ENCODE data around the gene ITPR1.

ITPR1 gene

GRCh38 chr3:4748701-4749378 is 255.7 kb downstream of the ITPR1 start:
- Histone ChIP-seq H3K27me3 (replicated peaks in 2 of 5; ENCODE audit: control insufficient read depth in 4 of 5, insufficient read depth in 5 of 5, low read length in 4 of 5) (no peaks in the 10 kb centered on the region), H3K4me1 (ENCODE audit: control extremely low read depth in 1 of 4, control insufficient read depth in 4 of 4, insufficient read depth in 4 of 4, low read length in 3 of 4) (peaks cover 32 to 59% (median 48%) of the 10 kb centered on the region in 4 experiments), H3K36me3 (ENCODE audit: control insufficient read depth in 4 of 4, insufficient read depth in 4 of 4, low read length in 3 of 4) (peaks cover 0 to 30% (median 20%) of the 10 kb centered on the region in 4 experiments), H3K4me3 (ENCODE audit: control insufficient read depth in 1 of 7, extremely low read depth in 1 of 7, insufficient read depth in 4 of 7, low read depth in 2 of 7, low read length in 6 of 7) (no peak overlapping the region), H3K9me3 (ENCODE audit: control extremely low read depth in 1 of 5, control insufficient read depth in 4 of 5, insufficient read depth in 2 of 5, low read depth in 1 of 5, low read length in 4 of 5) (no peaks in the 10 kb centered on the region), H3K27ac (ENCODE audit: insufficient read depth in 1 of 2, low read depth in 1 of 2, low read length in 2 of 2, poor library complexity in 1 of 2, severe bottlenecking in 2 of 2) (no peak overlapping the region)
- CTCF ChIA-PET, result interaction anchor here (1.0 to 2.5 kb wide), 5 partner anchors 9 to 263 kb away, joined by 3 to 14 read pairs (median 9); no protein-coding TSS in a partner anchor
- 93% methylated on average over 11 of the region's 16 CpGs for WGBS (ENCODE audit: insufficient coverage)
- peak in 1 of 3 donors; percentile 24 for DNase-seq
- POLR2A ChIA-PET, result interaction anchor here (0.8 to 0.9 kb wide), 2 partner anchors 10 to 11 kb away, joined by 3 read pairs; no protein-coding TSS in a partner anchor

GRCh38 chr3:4749567-4750002 is 256.4 kb downstream of the ITPR1 start:
- DNase-seq, result no peak
- no peaks in the 10 kb centered on the region for H3K27me3 ChIP-seq (replicated peaks in 2 of 5; ENCODE audit: control insufficient read depth in 4 of 5, insufficient read depth in 5 of 5, low read length in 4 of 5)
- WGBS (ENCODE audit: insufficient coverage), result 95% methylated on average over 5 of the region's 5 CpGs
- no peak overlapping the region for H3K4me3 ChIP-seq (ENCODE audit: control insufficient read depth in 1 of 7, extremely low read depth in 1 of 7, insufficient read depth in 4 of 7, low read depth in 2 of 7, low read length in 6 of 7)
- H3K36me3 ChIP-seq (ENCODE audit: control insufficient read depth in 4 of 4, insufficient read depth in 4 of 4, low read length in 3 of 4), result peaks cover 0 to 36% (median 22%) of the 10 kb centered on the region in 4 experiments
- ChIA-PET CTCF (interaction anchor here (1.0 to 2.5 kb wide), 4 partner anchors 10 to 27 kb away, joined by 3 to 14 read pairs (median 10); no protein-coding TSS in a partner anchor), POLR2A (no interaction called here)
- H3K27ac ChIP-seq (ENCODE audit: insufficient read depth in 1 of 2, low read depth in 1 of 2, low read length in 2 of 2, poor library complexity in 1 of 2, severe bottlenecking in 2 of 2), result peak overlapping the region in 1 of 2 experiments; percentile 77
- peaks cover 32 to 63% (median 48%) of the 10 kb centered on the region in 4 experiments for H3K4me1 ChIP-seq (ENCODE audit: control extremely low read depth in 1 of 4, control insufficient read depth in 4 of 4, insufficient read depth in 4 of 4, low read length in 3 of 4)
- H3K9me3 ChIP-seq (ENCODE audit: control extremely low read depth in 1 of 5, control insufficient read depth in 4 of 5, insufficient read depth in 2 of 5, low read depth in 1 of 5, low read length in 4 of 5), result no peaks in the 10 kb centered on the region

GRCh38 chr3:4750306-4750968 is 257.3 kb downstream of the ITPR1 start:
- ChIA-PET CTCF (interaction anchor here (0.6 to 2.5 kb wide), 9 partner anchors 8 to 62 kb away, joined by 3 to 11 read pairs (median 4); no protein-coding TSS in a partner anchor), POLR2A (no interaction called here)
- Histone ChIP-seq H3K9me3 (ENCODE audit: control extremely low read depth in 1 of 5, control insufficient read depth in 4 of 5, insufficient read depth in 2 of 5, low read depth in 1 of 5, low read length in 4 of 5) (no peaks in the 10 kb centered on the region), H3K4me3 (ENCODE audit: control insufficient read depth in 1 of 7, extremely low read depth in 1 of 7, insufficient read depth in 4 of 7, low read depth in 2 of 7, low read length in 6 of 7) (peak overlapping the region in 2 of 7 experiments; percentile 23 to 52), H3K27ac (ENCODE audit: insufficient read depth in 1 of 2, low read depth in 1 of 2, low read length in 2 of 2, poor library complexity in 1 of 2, severe bottlenecking in 2 of 2) (peak overlapping the region; percentile 61 to 77), H3K27me3 (replicated peaks in 2 of 5; ENCODE audit: control insufficient read depth in 4 of 5, insufficient read depth in 5 of 5, low read length in 4 of 5) (no peaks in the 10 kb centered on the region), H3K4me1 (ENCODE audit: control extremely low read depth in 1 of 4, control insufficient read depth in 4 of 4, insufficient read depth in 4 of 4, low read length in 3 of 4) (peaks cover 32 to 69% (median 48%) of the 10 kb centered on the region in 4 experiments), H3K36me3 (ENCODE audit: control insufficient read depth in 4 of 4, insufficient read depth in 4 of 4, low read length in 3 of 4) (peaks cover 0 to 39% (median 20%) of the 10 kb centered on the region in 4 experiments)
- 0% methylated on average over 1 of the region's 7 CpGs for WGBS (ENCODE audit: insufficient coverage)
- DNase-seq, result peak in 2 of 3 donors; percentile 87 to 91

- DNase-seq, result no peak
Measured at GRCh38 chr3:4751029-4751501, 257.9 kb downstream of the ITPR1 start.

GRCh38 chr3:4751502-4752101 is 258.5 kb downstream of the ITPR1 start:
- ChIA-PET CTCF (interaction anchor here (0.6 to 2.3 kb wide), 8 partner anchors 12 to 233 kb away, joined by 3 to 11 read pairs (median 4); no protein-coding TSS in a partner anchor), POLR2A (interaction anchor here (0.6 to 0.8 kb wide), 4 partner anchors 10 to 232 kb away, joined by 3 to 5 read pairs (median 3); no protein-coding TSS in a partner anchor)
- peaks cover 33 to 80% (median 57%) of the 10 kb centered on the region in 4 experiments for H3K4me1 ChIP-seq (ENCODE audit: control extremely low read depth in 1 of 4, control insufficient read depth in 4 of 4, insufficient read depth in 4 of 4, low read length in 3 of 4)
- 5% methylated on average over 5 of the region's 5 CpGs for WGBS (ENCODE audit: insufficient coverage)
- peak overlapping the region; percentile 61 to 77 for H3K27ac ChIP-seq (ENCODE audit: insufficient read depth in 1 of 2, low read depth in 1 of 2, low read length in 2 of 2, poor library complexity in 1 of 2, severe bottlenecking in 2 of 2)
- peak overlapping the region in 6 of 7 experiments; percentile 15 to 54 (median 34) for H3K4me3 ChIP-seq (ENCODE audit: control insufficient read depth in 1 of 7, extremely low read depth in 1 of 7, insufficient read depth in 4 of 7, low read depth in 2 of 7, low read length in 6 of 7)
- H3K36me3 ChIP-seq (ENCODE audit: control insufficient read depth in 4 of 4, insufficient read depth in 4 of 4, low read length in 3 of 4), result peaks cover 0 to 34% (median 9%) of the 10 kb centered on the region in 4 experiments
- peak in 2 of 3 donors; percentile 86 for DNase-seq
- H3K9me3 ChIP-seq (ENCODE audit: control extremely low read depth in 1 of 5, control insufficient read depth in 4 of 5, insufficient read depth in 2 of 5, low read depth in 1 of 5, low read length in 4 of 5), result no peaks in the 10 kb centered on the region
- H3K27me3 ChIP-seq (replicated peaks in 2 of 5; ENCODE audit: control insufficient read depth in 4 of 5, insufficient read depth in 5 of 5, low read length in 4 of 5), result no peaks in the 10 kb centered on the region

More at GRCh38 chr3:4751029-4751501, 257.9 kb downstream of the ITPR1 start:
- ChIA-PET POLR2A (interaction anchor here (0.6 to 0.7 kb wide), 2 partner anchors 10 to 233 kb away, joined by 3 read pairs; no protein-coding TSS in a partner anchor), CTCF (interaction anchor here (0.6 to 2.5 kb wide), 11 partner anchors 9 to 72 kb away, joined by 3 to 11 read pairs (median 4); no protein-coding TSS in a partner anchor)
- Histone ChIP-seq H3K36me3 (ENCODE audit: control insufficient read depth in 4 of 4, insufficient read depth in 4 of 4, low read length in 3 of 4) (peaks cover 0 to 39% (median 14%) of the 10 kb centered on the region in 4 experiments), H3K27me3 (replicated peaks in 2 of 5; ENCODE audit: control insufficient read depth in 4 of 5, insufficient read depth in 5 of 5, low read length in 4 of 5) (no peaks in the 10 kb centered on the region), H3K4me3 (ENCODE audit: control insufficient read depth in 1 of 7, extremely low read depth in 1 of 7, insufficient read depth in 4 of 7, low read depth in 2 of 7, low read length in 6 of 7) (peak overlapping the region in 4 of 7 experiments; percentile 15 to 54 (median 40)), H3K27ac (ENCODE audit: insufficient read depth in 1 of 2, low read depth in 1 of 2, low read length in 2 of 2, poor library complexity in 1 of 2, severe bottlenecking in 2 of 2) (peak overlapping the region; percentile 61 to 77), H3K4me1 (ENCODE audit: control extremely low read depth in 1 of 4, control insufficient read depth in 4 of 4, insufficient read depth in 4 of 4, low read length in 3 of 4) (peaks cover 32 to 75% (median 54%) of the 10 kb centered on the region in 4 experiments), H3K9me3 (ENCODE audit: control extremely low read depth in 1 of 5, control insufficient read depth in 4 of 5, insufficient read depth in 2 of 5, low read depth in 1 of 5, low read length in 4 of 5) (no peaks in the 10 kb centered on the region)
- 61% methylated on average over 4 of the region's 7 CpGs for WGBS (ENCODE audit: insufficient coverage)

GRCh38 chr3:4752201-4753072 is 259.3 kb downstream of the ITPR1 start:
- WGBS (ENCODE audit: insufficient coverage), result 71% methylated on average over 15 of the region's 17 CpGs
- peak overlapping the region; percentile 61 to 77 for H3K27ac ChIP-seq (ENCODE audit: insufficient read depth in 1 of 2, low read depth in 1 of 2, low read length in 2 of 2, poor library complexity in 1 of 2, severe bottlenecking in 2 of 2)
- ChIA-PET CTCF (interaction anchor here (0.8 to 2.3 kb wide), 11 partner anchors 12 to 232 kb away, joined by 3 to 11 read pairs (median 5); partner anchors contain the start of gene BHLHE40), POLR2A (interaction anchor here (0.6 to 0.8 kb wide), 2 partner anchors 19 to 225 kb away, joined by 3 to 5 read pairs; no protein-coding TSS in a partner anchor)
- H3K36me3 ChIP-seq (ENCODE audit: control insufficient read depth in 4 of 4, insufficient read depth in 4 of 4, low read length in 3 of 4), result peaks cover 0 to 27% (median 3%) of the 10 kb centered on the region in 4 experiments
- H3K4me3 ChIP-seq (ENCODE audit: control insufficient read depth in 1 of 7, extremely low read depth in 1 of 7, insufficient read depth in 4 of 7, low read depth in 2 of 7, low read length in 6 of 7), result no peak overlapping the region
- peaks cover 33 to 89% (median 63%) of the 10 kb centered on the region in 4 experiments for H3K4me1 ChIP-seq (ENCODE audit: control extremely low read depth in 1 of 4, control insufficient read depth in 4 of 4, insufficient read depth in 4 of 4, low read length in 3 of 4)
- H3K27me3 ChIP-seq (replicated peaks in 2 of 5; ENCODE audit: control insufficient read depth in 4 of 5, insufficient read depth in 5 of 5, low read length in 4 of 5), result no peaks in the 10 kb centered on the region
- no peaks in the 10 kb centered on the region for H3K9me3 ChIP-seq (ENCODE audit: control extremely low read depth in 1 of 5, control insufficient read depth in 4 of 5, insufficient read depth in 2 of 5, low read depth in 1 of 5, low read length in 4 of 5)
- DNase-seq, result peak in 2 of 3 donors; percentile 86 to 88
